Endothelial cell of umbilical vein (primary cell): ENCODE data around the gene STAG1. TPM values are rescaled to one million over a fixed set of nuclear protein-coding genes. Genes with fewer than 3 reads are reported as not detected.

ENCODE experiments used
- BruUV-seq: library from RNA; stranded (reverse); fragments of 400-500 nt; replicated peaks from 2 replicates; lab custom pipeline; 2021; lab: Mats Ljungman, UMichigan
- CTCF ChIA-PET: fragments of 300-600, 350-600 bp; sonication (Branson Sonifier 250); formaldehyde crosslinking; loops from one replicate; lab custom pipeline; 2021; ENCODE audit warnings: antibody characterized with exemption, inconsistent platforms; lab: Charles Lee
- POLR2A ChIA-PET: fragments of 300-600, 350-600 bp; sonication (Branson Sonifier 250); formaldehyde crosslinking; loops from one replicate; lab custom pipeline; 2021; ENCODE audit warnings: antibody characterized with exemption, inconsistent platforms; lab: Charles Lee
- DNase-seq: peaks from one replicate; pipeline ENCODE4 v3.0.0-alpha.2; 2011; ENCODE audit warnings: low read depth, low spot score
- FAIRE-seq: peaks from 2 replicates; lab custom pipeline; 2011; peaks lifted over from hg19 to GRCh38; lab: Jason Lieb, UNC
- H2AFZ ChIP-seq: 2 replicates; pipeline ENCODE4 v1.6.0; 2012; ENCODE audit warnings: low read depth, low read length, control low read depth, inconsistent platforms
- H3K27ac ChIP-seq: 2 replicates; pipeline ENCODE4 v1.5.1; 2011; ENCODE audit warnings: low read depth, mild to moderate bottlenecking, control low read depth, low read length, moderate library complexity; ENCODE audit not compliant: insufficient read depth
- H3K27me3 ChIP-seq, 2 experiments: 2 replicates each; pipeline versions ENCODE4 v1.6.0 to v1.6.1; 2011; ENCODE audit warnings: low read length in 2 of 2, mixed read lengths in 1 of 2; ENCODE audit not compliant: control insufficient read depth in 2 of 2, insufficient read depth in 2 of 2
- H3K36me3 ChIP-seq, 2 experiments: 2 replicates in 1 of 2; 3 replicates in 1 of 2; pipeline ENCODE4 v1.5.1; 2011; ENCODE audit warnings: low read length in 2 of 2, mild to moderate bottlenecking in 1 of 2, moderate library complexity in 1 of 2; ENCODE audit not compliant: control insufficient read depth in 2 of 2, insufficient read depth in 2 of 2; ENCODE audit errors: extremely low read depth in 1 of 2
- H3K4me1 ChIP-seq: 3 replicates; pipeline ENCODE4 v1.5.1; 2011; ENCODE audit warnings: mild to moderate bottlenecking, low read length; ENCODE audit not compliant: control insufficient read depth, insufficient read depth; ENCODE audit errors: extremely low read depth
- H3K4me2 ChIP-seq: 2 replicates; pipeline ENCODE4 v1.6.1; 2011; ENCODE audit warnings: low read length, control low read depth, mixed read lengths; ENCODE audit not compliant: insufficient read depth
- H3K4me3 ChIP-seq, 3 experiments: fragments of 200-600 bp in 1 of 3; sonication (generic), shearing (Covaris generic) in 1 of 3; replicated peaks in 1 of 3; 2 replicates each; pipeline ENCODE4 v1.5.1; 2011 to 2016; ENCODE audit warnings: control low read depth in 3 of 3, low read length in 3 of 3, mild to moderate bottlenecking in 2 of 3, inconsistent platforms in 1 of 3, low read depth in 1 of 3, moderate library complexity in 1 of 3; ENCODE audit not compliant: insufficient read depth in 1 of 3
- H3K79me2 ChIP-seq: 2 replicates; pipeline ENCODE4 v1.6.0; 2012; ENCODE audit warnings: low read length, inconsistent platforms; ENCODE audit not compliant: control insufficient read depth, insufficient read depth
- H3K9ac ChIP-seq: replicated peaks from 2 replicates; pipeline ENCODE3; 2011; ENCODE audit warnings: low read length, control low read depth; ENCODE audit not compliant: insufficient read depth; ENCODE audit errors: extremely low read depth
- H3K9me1 ChIP-seq: replicated peaks from 3 replicates; pipeline ENCODE4 v1.6.0; 2011; ENCODE audit warnings: mild to moderate bottlenecking, low read length; ENCODE audit not compliant: control insufficient read depth, insufficient read depth; ENCODE audit errors: extremely low read depth
- H3K9me3 ChIP-seq: replicated peaks from 2 replicates; pipeline ENCODE4 v1.5.1; 2012; ENCODE audit warnings: low read length, inconsistent platforms; ENCODE audit not compliant: control insufficient read depth, insufficient read depth
- H4K20me1 ChIP-seq: replicated peaks from 2 replicates; pipeline ENCODE3; 2011; ENCODE audit warnings: mild to moderate bottlenecking, low read length; ENCODE audit not compliant: control insufficient read depth, insufficient read depth; ENCODE audit errors: extremely low read depth
- EZH2 ChIP-seq: IDR thresholded peaks from 2 replicates; pipeline ENCODE4 v1.6.1; 2012; ENCODE audit warnings: borderline replicate concordance, low read depth, mild to moderate bottlenecking, moderate library complexity, low read length, inconsistent platforms; ENCODE audit not compliant: severe bottlenecking
- FOS ChIP-seq: IDR thresholded peaks from 2 replicates; pipeline ENCODE4 v1.6.1; 2011; ENCODE audit warnings: mild to moderate bottlenecking, low read length, moderate library complexity, borderline replicate concordance; ENCODE audit not compliant: insufficient read depth
- GATA2 ChIP-seq: IDR thresholded peaks from 2 replicates; pipeline ENCODE4 v1.7.0; 2011; ENCODE audit warnings: low read depth, mild to moderate bottlenecking, moderate library complexity, mixed read lengths, low read length; ENCODE audit not compliant: insufficient read length, insufficient read depth
- JUN ChIP-seq: IDR thresholded peaks from 2 replicates; pipeline ENCODE4 v1.6.1; 2011; ENCODE audit warnings: borderline replicate concordance, low read depth; ENCODE audit not compliant: insufficient read length, insufficient read depth
- MYC ChIP-seq: IDR thresholded peaks from one replicate; pipeline ENCODE4 v1.6.1; 2011; ENCODE audit warnings: mild to moderate bottlenecking, low read depth, low read length
- POLR2A ChIP-seq: IDR thresholded peaks from 2 replicates; pipeline ENCODE4 v1.6.1; 2012; ENCODE audit warnings: low read depth, mild to moderate bottlenecking, control low read depth, low read length
- POLR2AphosphoS5 ChIP-seq: IDR thresholded peaks from 2 replicates; pipeline ENCODE4 v1.6.1; 2012; ENCODE audit warnings: low read depth, mild to moderate bottlenecking, control low read depth, low read length, moderate library complexity; ENCODE audit not compliant: insufficient read depth
- dilution Hi-C: fragments of 300-500 bp; cut with MboI; formaldehyde crosslinking; loops from one replicate; pipeline ENCODE4 v1.15.0; 2019; ENCODE audit warnings: low sequenced_read_pairs; ENCODE audit not compliant: extremely low pct_ligation_motif_present
- intact Hi-C: fragments of 100-400 bp; cut with micrococcal nuclease; formaldehyde crosslinking; loops from one replicate; pipeline ENCODE4 v1.10.0; 2022
- polyA plus RNA-seq, 4 experiments: library from polyadenylated mRNA; depleted of rRNA in 3 of 4; stranded (reverse) in 3 of 4; unstranded in 1 of 4; fragments of >200 nt; gene quantifications; 2 replicates each; pipeline versions ENCODE4 v1.2.1 to v1.2.3, GENCODE V29; 2011 to 2012; ENCODE audit warnings: missing spikeins in 1 of 4
- total RNA-seq: library from RNA; stranded (reverse); gene quantifications from 2 replicates; pipeline ENCODE4 v1.2.3, GENCODE V29; 2021
- TF ChIP-seq, protein P1 (sequence below): IDR thresholded peaks from 2 replicates; pipeline ENCODE4 v1.6.1; 2011; ENCODE audit not compliant: insufficient read depth, insufficient read length
- TF ChIP-seq, protein P2 (sequence below), 2 donors: IDR thresholded peaks; 1 replicate in 1 of 2; 2 replicates in 1 of 2; pipeline ENCODE4 v1.5.1; 2011; ENCODE audit warnings: low read length in 2 of 2, mild to moderate bottlenecking in 2 of 2, moderate library complexity in 2 of 2, control low read depth in 1 of 2, inconsistent platforms in 1 of 2, low read depth in 1 of 2; ENCODE audit not compliant: insufficient read depth in 1 of 2; ENCODE audit errors: extremely low read depth in 1 of 2

STAG1 gene
- total and polyA plus RNA-seq, 2 donors (not counting 3 experiments of a cell fraction or from before 2014, with no cell fraction given) = 7.4 to 42.1 TPM

DNA sequence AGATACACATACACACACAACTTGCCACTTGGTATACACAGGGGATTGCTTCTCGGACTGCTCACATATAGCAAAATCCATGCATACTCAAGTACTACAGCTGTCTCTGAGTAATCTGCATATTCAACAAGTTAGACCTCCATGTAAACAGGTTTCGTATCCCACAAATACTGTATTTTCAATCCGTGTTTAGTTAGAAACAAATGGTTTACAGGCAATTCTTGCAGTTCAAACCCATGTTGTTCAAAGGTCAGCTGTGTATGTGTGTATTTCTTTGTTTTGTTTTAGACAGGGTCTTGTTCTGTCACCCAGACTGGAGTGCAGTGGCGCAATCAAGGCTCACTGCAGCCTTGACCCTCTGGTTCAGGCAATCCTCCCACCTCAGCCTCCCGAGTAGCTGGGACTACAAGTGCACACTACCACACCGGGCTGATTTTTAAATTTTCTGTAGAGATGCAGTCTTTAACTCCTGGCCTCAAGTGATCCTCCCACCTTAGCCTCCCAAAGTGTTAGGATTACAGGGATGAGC is 253.2 kb downstream of the STAG1 start:
- Histone ChIP-seq H2AFZ (no peak overlapping the region), H3K27me3 (no peaks in the 10 kb centered on the region), H3K4me2 (no peak overlapping the region), H4K20me1 (no peaks in the 10 kb centered on the region), H3K4me1 (no peaks in the 10 kb centered on the region), H3K4me3 (no peak overlapping the region), H3K27ac (no peak overlapping the region), H3K9me3 (no peaks in the 10 kb centered on the region), H3K36me3 (no peaks in the 10 kb centered on the region), H3K79me2 (no peaks in the 10 kb centered on the region), H3K9me1 (no peaks in the 10 kb centered on the region), H3K9ac (no peak overlapping the region)
- TF ChIP-seq, protein P1, sequence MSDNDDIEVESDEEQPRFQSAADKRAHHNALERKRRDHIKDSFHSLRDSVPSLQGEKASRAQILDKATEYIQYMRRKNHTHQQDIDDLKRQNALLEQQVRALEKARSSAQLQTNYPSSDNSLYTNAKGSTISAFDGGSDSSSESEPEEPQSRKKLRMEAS = no peak
- TF ChIP-seq MYC (no peak), JUN (no peak), POLR2A (no peak), GATA2 (no peak), FOS (no peak), POLR2AphosphoS5 (no peak), EZH2 (no peak)
- TF ChIP-seq, protein P2, sequence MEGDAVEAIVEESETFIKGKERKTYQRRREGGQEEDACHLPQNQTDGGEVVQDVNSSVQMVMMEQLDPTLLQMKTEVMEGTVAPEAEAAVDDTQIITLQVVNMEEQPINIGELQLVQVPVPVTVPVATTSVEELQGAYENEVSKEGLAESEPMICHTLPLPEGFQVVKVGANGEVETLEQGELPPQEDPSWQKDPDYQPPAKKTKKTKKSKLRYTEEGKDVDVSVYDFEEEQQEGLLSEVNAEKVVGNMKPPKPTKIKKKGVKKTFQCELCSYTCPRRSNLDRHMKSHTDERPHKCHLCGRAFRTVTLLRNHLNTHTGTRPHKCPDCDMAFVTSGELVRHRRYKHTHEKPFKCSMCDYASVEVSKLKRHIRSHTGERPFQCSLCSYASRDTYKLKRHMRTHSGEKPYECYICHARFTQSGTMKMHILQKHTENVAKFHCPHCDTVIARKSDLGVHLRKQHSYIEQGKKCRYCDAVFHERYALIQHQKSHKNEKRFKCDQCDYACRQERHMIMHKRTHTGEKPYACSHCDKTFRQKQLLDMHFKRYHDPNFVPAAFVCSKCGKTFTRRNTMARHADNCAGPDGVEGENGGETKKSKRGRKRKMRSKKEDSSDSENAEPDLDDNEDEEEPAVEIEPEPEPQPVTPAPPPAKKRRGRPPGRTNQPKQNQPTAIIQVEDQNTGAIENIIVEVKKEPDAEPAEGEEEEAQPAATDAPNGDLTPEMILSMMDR (IDR thresholded peaks at IDR 0.05; ENCODE audit: extremely low read depth in 1 of 2, insufficient read depth in 1 of 2, low read depth in 1 of 2, low read length in 2 of 2) = no peak
- FAIRE-seq = no peak
- ChIA-PET CTCF (interaction anchor here (1.2 to 1.5 kb wide), 2 partner anchors 11 to 108 kb away, joined by 3 to 5 read pairs; no protein-coding TSS in a partner anchor), POLR2A (no interaction called here)
- no TSS peak for BruUV-seq
- intact Hi-C loops (no loop called here), dilution Hi-C loops (no loop called here)
- DNase-seq = no peak
